SU-DHL-6 (cell line): Measurements from ENCODE around the gene SLC16A11.

Source experiments
- H2AFZ ChIP-seq: fragments of 200-600 bp; sonication (generic); 2 replicates; pipeline ENCODE4 v1.6.1; 2014; ENCODE audit warnings: low read depth, mild to moderate bottlenecking, moderate library complexity, mixed read lengths, antibody characterized with exemption, low read length; ENCODE audit not compliant: severe bottlenecking
- H3F3A ChIP-seq: fragments of 200-600 bp; shearing (Covaris generic); 2 replicates; pipeline ENCODE4 v1.6.0; 2016; ENCODE audit warnings: antibody characterized with exemption, mild to moderate bottlenecking; ENCODE audit not compliant: insufficient read depth
- H3K27ac ChIP-seq: fragments of 200-600 bp; sonication (generic); 2 replicates; pipeline ENCODE4 v1.5.1; 2016; ENCODE audit warnings: low read depth, mild to moderate bottlenecking, low read length, moderate library complexity, mixed read lengths
- H3K27me3 ChIP-seq: fragments of 200-600 bp; sonication (generic), shearing (Covaris generic); 2 replicates; pipeline ENCODE4 v1.6.0; 2014; ENCODE audit warnings: mild to moderate bottlenecking, low read length
- H3K36me3 ChIP-seq: fragments of 200-600 bp; sonication (generic); 2 replicates; pipeline ENCODE4 v1.6.1; 2014; ENCODE audit warnings: mild to moderate bottlenecking, low read length, mixed read lengths
- H3K4me2 ChIP-seq: fragments of 300-600, 200-600 bp; shearing (Covaris generic), sonication (generic); 2 replicates; pipeline ENCODE4 v1.6.0; 2014; ENCODE audit warnings: low read length, low read depth, mild to moderate bottlenecking; ENCODE audit not compliant: poor library complexity, severe bottlenecking
- H3K4me3 ChIP-seq: fragments of 200-600 bp; sonication (generic); 2 replicates; pipeline ENCODE4 v1.5.1; 2014; ENCODE audit warnings: antibody characterized with exemption, low read length, mild to moderate bottlenecking, mixed read lengths; ENCODE audit not compliant: insufficient read depth, poor library complexity, severe bottlenecking
- H3K79me2 ChIP-seq: fragments of 200-600 bp; sonication (generic); 2 replicates; pipeline ENCODE4 v1.6.1; 2014; ENCODE audit warnings: mild to moderate bottlenecking, low read length, moderate library complexity; ENCODE audit not compliant: insufficient read depth
- H3K9ac ChIP-seq: fragments of 200-600 bp; sonication (generic); 2 replicates; pipeline ENCODE4 v1.7.0; 2014; ENCODE audit warnings: mild to moderate bottlenecking, low read length
- H3K9me2 ChIP-seq: fragments of 200-600 bp; sonication (generic); replicated peaks from 2 replicates; pipeline ENCODE4 v1.6.1; 2014; ENCODE audit warnings: low read length; ENCODE audit not compliant: insufficient read depth
- H3K9me3 ChIP-seq: fragments of 200-600 bp; sonication (generic); 2 replicates; pipeline ENCODE4 v1.6.1; 2014; ENCODE audit warnings: low read length, mixed read lengths; ENCODE audit not compliant: insufficient read depth
- H4K20me1 ChIP-seq: fragments of 200-600 bp; sonication (generic); 2 replicates; pipeline ENCODE4 v1.6.1; 2014; ENCODE audit warnings: low read depth, mild to moderate bottlenecking, antibody characterized with exemption, low read length, moderate library complexity, mixed read lengths
- EZH2phosphoT487 ChIP-seq: fragments of 200-600 bp; sonication (generic), shearing (Covaris generic); conservative IDR thresholded peaks from 2 replicates; pipeline ENCODE4 v1.6.1; 2018; ENCODE audit warnings: mild to moderate bottlenecking, antibody characterized with exemption, low read length, moderate library complexity, mixed read lengths
- TF ChIP-seq, protein P1 (sequence below): fragments of 200-600 bp; sonication (generic); IDR thresholded peaks from one replicate; pipeline ENCODE4 v1.5.1; 2017; ENCODE audit warnings: antibody characterized with exemption, mild to moderate bottlenecking, low read length, moderate library complexity; ENCODE audit not compliant: insufficient read depth, poor library complexity, severe bottlenecking

SLC16A11 gene

DNA sequence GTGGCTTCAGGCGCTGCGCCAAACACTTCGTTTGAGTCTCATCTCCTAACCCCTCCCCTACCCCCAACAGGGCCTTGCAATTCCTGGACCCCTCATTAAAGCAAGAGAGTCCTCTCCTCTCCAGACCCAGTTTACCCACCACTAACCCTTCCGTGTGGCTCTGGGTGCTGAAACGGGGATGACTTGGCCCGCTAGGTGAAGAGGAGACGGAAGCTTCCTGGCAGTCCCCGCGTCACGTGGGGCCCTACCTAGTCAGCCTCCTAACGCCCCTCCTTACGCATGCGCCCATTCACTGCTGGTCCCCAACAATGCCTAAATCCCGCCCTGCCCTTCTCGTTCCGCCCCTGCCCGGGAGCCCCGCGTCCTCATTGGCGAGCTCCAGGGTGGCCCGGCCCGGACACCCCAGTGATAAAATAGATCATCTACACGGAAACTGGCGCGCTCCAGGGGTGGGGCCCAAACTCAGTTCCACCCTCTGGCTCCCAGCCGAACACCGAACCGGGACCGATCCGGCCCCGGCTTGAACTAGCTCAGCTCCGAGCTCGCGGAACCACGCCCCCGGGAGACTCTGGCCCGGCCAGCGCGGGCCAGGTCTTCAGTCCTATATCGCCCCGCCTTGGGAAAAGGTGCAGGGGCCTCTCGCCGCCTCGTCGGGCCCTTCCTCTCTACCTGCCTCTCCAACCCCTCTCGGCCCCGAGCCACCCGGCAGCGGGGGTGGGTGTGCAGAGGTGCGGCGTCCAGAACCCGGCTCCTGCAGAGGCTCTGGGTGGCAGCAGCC lies 8.1 kb downstream of the SLC16A11 start, which contains the start of gene SLC16A13:
Gene SLC16A13 (plus strand): TSS at position 425 of the 778 bp plus-strand sequence. CDS start 368 bp downstream, outside the sequence.
- Histone ChIP-seq H3K79me2 (no peaks in the 10 kb centered on the region), H2AFZ (peak within 1 kb of the TSS; percentile 98), H3K27ac (peak within 1 kb of the TSS; percentile 61), H3K36me3 (no peaks in the 10 kb centered on the region), H3K4me3 (peak within 1 kb of the TSS; percentile 96), H3K9ac (peak within 1 kb of the TSS; percentile 88), H4K20me1 (no peaks in the 10 kb centered on the region), H3K9me2 (no peaks in the 10 kb centered on the region), H3K27me3 (no peaks in the 10 kb centered on the region), H3K9me3 (no peaks in the 10 kb centered on the region), H3F3A (no peaks in the 10 kb centered on the region; the same call in 1 of the 2 replicates), H3K4me2 (peak within 1 kb of the TSS; percentile 83)
- TF ChIP-seq, protein P1, sequence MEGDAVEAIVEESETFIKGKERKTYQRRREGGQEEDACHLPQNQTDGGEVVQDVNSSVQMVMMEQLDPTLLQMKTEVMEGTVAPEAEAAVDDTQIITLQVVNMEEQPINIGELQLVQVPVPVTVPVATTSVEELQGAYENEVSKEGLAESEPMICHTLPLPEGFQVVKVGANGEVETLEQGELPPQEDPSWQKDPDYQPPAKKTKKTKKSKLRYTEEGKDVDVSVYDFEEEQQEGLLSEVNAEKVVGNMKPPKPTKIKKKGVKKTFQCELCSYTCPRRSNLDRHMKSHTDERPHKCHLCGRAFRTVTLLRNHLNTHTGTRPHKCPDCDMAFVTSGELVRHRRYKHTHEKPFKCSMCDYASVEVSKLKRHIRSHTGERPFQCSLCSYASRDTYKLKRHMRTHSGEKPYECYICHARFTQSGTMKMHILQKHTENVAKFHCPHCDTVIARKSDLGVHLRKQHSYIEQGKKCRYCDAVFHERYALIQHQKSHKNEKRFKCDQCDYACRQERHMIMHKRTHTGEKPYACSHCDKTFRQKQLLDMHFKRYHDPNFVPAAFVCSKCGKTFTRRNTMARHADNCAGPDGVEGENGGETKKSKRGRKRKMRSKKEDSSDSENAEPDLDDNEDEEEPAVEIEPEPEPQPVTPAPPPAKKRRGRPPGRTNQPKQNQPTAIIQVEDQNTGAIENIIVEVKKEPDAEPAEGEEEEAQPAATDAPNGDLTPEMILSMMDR, result no peak
- no peak for TF ChIP-seq EZH2phosphoT487

DNA sequence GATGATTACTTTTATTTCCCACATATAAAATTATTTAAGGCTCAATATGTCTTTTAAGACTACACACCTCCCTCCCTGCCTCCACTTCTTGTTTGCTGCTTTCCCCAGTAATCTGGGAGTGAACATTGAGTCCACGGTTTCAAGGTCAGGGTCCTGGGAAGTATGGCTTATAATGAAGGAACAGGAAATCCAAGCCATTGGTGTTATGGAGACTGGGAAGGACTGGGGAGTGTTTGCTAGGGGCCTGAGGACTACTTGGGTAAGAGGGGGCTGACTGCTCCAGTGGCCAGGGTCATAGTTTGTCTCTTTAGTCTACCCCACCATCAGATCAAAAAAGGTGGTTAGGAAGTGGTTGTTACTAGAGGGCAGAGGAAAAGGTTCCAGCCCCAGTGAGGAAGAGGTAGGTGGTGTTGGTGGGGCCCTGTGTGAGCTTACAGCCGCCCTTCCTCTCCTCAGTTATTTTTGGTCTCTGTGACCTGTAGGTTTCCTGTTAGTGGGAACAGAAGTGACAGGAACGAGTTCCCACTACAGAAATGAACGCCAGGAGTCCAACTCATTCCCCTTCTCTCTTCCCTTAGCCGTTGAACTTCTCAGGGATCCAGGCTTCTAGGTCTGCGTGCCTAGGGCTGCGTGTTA lies 8.8 kb downstream of the SLC16A11 start:
- Histone ChIP-seq H3K4me2 (peak overlapping the region; percentile 83), H2AFZ (peak overlapping the region; percentile 84), H3K4me3 (peak overlapping the region; percentile 96), H3K9ac (peak overlapping the region; percentile 88), H3K36me3 (no peaks in the 10 kb centered on the region), H3K9me2 (no peaks in the 10 kb centered on the region), H3K9me3 (no peaks in the 10 kb centered on the region), H3F3A (no peaks in the 10 kb centered on the region; the same call in 1 of the 2 replicates), H3K79me2 (no peaks in the 10 kb centered on the region), H3K27me3 (no peaks in the 10 kb centered on the region), H3K27ac (peak overlapping the region; percentile 61), H4K20me1 (no peaks in the 10 kb centered on the region)
- TF ChIP-seq EZH2phosphoT487, result no peak
- TF ChIP-seq, protein P1, result no peak

DNA sequence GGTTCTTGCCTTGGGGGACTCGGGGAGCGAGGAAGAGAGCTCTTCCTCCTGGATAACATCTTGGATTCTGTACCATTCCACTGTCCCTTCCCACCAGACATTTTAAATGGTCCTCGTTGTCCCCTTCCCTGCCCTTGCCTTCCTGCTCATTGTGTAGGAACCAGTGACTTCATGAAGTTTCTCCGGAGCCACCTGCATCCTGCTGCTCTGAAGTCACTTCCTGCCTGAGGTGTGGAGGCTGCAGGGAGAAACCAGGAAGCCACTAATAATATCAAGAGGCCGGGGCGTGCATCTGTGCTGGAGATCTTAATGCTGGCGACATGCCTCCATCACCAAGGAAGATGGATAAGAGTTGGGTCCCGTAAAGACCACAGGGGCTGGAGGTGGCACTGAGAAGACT lies 14.2 kb downstream of the SLC16A11 start:
- Histone ChIP-seq H3K9me3 (no peaks in the 10 kb centered on the region), H3K4me2 (no peak overlapping the region), H4K20me1 (no peaks in the 10 kb centered on the region), H3K9ac (no peak overlapping the region), H3K79me2 (no peaks in the 10 kb centered on the region), H3K27me3 (no peaks in the 10 kb centered on the region), H3K27ac (no peak overlapping the region), H3K4me3 (no peak overlapping the region), H3K9me2 (no peaks in the 10 kb centered on the region), H2AFZ (no peak overlapping the region), H3F3A (no peaks in the 10 kb centered on the region; the same call in 1 of the 2 replicates), H3K36me3 (no peaks in the 10 kb centered on the region)
- TF ChIP-seq EZH2phosphoT487, result no peak
- TF ChIP-seq, protein P1, result no peak
